HG02852 (cell line): ENCODE results near the gene AKIRIN1.
"Not testable (repeated sequence)": the region's sequence is repeated elsewhere in the genome, so short reads cannot be mapped to it uniquely, and the experiment has no call there.

Experiments used
- ATAC-seq: cut with Tn5 transposase; IDR thresholded peaks from one replicate; pipeline ENCODE4 v1.9.1; 2021; ENCODE audit warnings: mild to moderate bottlenecking, moderate library complexity; ENCODE audit not compliant: unreplicated experiment

AKIRIN1 gene

GRCh38 chr1:39044762-39045161 lies 53.7 kb downstream of the AKIRIN1 start:
- ATAC-seq = no peak

DNA sequence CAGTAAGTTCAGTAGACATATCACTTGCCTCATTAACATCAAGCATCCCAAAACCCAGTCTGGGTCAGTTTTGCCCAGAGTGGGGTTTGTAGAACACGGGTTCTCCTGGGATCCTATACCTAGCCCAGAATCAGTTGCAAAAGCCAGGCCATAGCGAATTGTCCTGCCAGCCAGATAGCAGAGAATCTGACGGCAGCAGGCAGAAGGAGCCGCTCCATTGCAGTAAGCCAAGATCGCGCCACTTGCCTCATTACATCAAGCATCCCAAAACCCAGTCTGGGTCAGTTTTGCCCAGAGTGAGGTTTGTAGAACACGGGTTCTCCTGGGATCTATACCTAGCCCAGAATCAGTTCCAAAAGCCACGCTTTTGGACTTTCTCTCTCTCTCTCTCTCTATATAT lies 54.2 kb downstream of the AKIRIN1 start:
- ATAC-seq = no peak

- no peak for ATAC-seq
Observed at GRCh38 chr1:39046613-39047210, 55.6 kb downstream of the AKIRIN1 start.

DNA sequence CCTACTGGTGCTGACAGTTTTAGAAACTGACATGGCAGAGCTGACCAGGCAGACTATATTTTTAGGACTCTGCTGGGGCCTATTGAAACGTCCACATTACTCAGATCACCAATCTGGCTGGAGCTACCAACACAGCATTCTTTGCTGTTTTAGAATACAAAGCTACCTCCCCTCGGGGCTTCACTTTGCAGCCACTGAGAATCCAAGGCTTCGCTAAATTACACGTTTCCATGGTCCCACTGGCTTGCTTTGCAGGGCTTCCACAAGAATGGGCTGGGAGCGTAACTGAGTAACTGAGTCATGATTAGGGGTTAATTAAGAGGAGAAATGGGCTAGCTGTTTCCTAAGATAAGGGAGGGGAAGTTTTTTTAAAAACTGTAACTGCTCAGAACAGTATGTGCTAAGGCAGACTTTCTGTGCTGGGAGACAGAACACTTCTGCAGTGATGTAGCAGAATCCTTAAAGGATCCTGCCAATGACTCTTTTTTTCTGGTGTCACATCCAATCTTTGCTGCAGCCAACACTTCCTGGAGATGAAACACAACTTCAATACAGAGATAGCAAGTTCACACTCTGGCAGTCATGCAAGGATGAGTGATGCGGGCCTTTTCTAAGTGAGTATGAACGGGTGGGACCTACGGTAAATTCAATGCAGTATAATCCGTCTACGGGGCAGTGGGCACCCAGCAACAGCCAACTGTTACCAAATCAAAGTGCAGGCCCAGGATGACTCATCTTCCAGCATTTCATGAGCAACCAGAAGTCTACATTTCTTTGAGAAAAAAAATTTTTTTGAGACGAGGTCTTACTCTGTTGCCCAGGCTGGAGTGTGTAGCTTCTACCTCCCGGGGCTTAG lies 56.5 kb downstream of the AKIRIN1 start:
- no peak for ATAC-seq

DNA sequence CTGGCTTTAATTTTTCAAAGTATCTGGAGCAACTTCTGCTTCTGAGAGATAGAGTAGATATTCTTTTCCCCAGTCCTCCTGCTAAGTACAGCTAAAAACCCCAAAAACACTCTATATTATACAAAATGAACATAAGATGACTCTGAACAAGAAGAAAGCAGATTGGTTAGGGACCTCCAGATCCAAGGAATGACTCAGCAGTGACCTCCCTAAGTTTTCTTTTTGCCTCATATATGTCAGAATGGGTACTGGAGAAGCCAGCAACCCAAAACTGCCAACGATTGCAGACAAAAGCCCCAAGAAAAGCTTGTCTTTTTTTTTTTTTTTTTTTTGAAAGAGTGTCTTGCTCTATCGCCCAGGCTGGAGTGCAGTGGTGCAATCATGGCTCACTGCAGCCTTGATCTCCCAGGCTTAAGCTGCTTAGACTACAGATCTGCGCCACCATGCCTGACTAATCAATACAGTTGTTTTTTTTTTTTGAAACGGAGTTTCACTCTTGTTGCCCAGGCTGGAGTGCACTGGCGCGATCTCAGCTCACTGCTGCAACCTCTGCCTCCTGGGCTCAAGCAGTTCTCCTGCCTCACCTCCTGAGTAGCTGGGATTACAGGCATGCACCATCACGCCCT lies 57.8 kb downstream of the AKIRIN1 start:
- no peak for ATAC-seq

DNA sequence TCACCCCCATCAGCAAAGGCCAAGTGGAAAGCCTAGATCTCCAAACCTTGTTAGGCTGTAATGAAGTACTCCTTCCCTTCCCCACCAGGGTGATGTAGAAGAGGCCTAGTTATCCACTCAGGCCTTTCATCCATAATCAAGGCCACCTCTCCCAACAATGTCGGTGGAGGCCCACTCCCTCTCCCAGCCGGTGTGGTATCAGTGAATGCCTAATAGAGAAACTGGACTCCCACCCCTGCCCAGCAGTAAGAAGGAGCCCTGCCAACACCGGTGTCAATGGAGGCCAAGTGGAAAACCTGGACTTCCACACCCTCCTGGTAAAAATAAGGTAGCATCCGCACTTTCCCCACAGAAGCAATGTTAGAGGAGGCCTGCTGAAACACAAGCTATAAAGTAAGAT lies 58.9 kb downstream of the AKIRIN1 start:
- ATAC-seq = no peak

DNA sequence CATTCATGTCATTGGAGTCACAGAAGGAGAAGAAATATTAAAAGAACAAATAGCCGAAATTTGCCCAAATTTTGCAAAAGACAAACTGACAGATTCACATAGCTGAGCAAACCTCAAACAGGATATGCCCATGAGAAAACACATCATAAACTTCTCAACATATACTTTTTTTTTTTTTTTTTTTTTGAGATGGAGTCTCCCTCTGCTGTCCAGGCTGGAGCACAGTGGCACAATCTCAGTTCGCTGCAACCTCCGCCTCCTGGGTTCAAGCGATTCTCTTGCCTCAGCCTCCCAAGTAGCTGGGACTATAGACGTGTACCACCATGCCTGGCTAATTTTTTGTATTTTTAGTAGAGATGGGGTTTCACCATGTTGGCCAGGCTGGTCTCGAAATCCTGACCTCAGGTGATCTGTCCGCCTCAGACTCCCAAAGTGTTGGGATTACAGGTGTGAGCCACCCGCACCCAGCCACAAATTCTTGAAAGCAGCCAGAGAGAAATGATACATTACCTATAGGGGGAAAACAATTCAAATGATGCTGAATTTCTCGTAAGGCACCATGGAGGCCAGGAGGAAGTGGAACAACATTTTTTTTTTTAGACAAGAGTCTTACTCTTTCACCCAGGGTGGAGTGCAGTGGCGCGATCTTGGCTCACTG lies 60.2 kb downstream of the AKIRIN1 start:
- ATAC-seq = not testable (repeated sequence)

GRCh38 chr1:39051956-39052355 lies 60.9 kb downstream of the AKIRIN1 start:
- no peak for ATAC-seq

GRCh38 chr1:39055213-39055710 lies 64.2 kb downstream of the AKIRIN1 start:
- not testable (repeated sequence) for ATAC-seq
